ENCODE data around the gene SPDYE16. TPM values are rescaled to one million over a fixed set of nuclear protein-coding genes. Genes with fewer than 3 reads are reported as not detected.
"Not testable (repeated sequence)": the region's sequence is repeated elsewhere in the genome, so short reads cannot be mapped to it uniquely, and the experiment has no call there.

Gene SPDYE16
- total RNA-seq, 1 donor from 2014 or later, result not detected

DNA sequence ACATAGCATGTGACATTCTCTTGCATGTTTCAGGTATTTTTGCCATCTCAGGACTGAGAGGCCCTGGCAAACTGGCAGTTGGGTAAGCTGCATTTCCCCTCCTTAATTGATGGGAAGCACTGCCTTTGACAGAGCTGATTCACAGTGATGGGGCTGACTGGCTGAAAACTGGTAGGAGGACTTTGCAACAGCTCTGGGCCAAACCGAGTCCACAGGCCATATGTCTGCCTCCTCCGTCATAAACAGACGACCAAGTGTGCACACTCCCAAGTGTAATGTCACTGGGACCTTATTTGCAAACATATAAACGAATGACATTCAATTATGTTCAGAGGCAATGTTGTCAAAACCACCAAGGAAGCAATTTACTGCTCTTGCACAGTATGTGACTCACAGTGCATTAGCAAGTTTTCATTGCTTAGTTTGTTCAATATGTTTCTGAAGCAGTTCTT, 27.3 kb upstream of the SPDYE16 start:
- peaks cover 21% of the 10 kb centered on the region for H3K4me1 Mint-ChIP-seq (ENCODE audit: unreplicated experiment)
- peak overlapping the region; percentile 47 for H3K27ac Mint-ChIP-seq (ENCODE audit: unreplicated experiment)
- not testable (repeated sequence) for DNase-seq (ENCODE audit: extremely low spot score, unreplicated experiment); H3K4me3 Mint-ChIP-seq (ENCODE audit: unreplicated experiment); H3K9me3 Mint-ChIP-seq (ENCODE audit: unreplicated experiment); H3K27me3 Mint-ChIP-seq (ENCODE audit: unreplicated experiment)
- peaks cover 15% of the 10 kb centered on the region for H3K36me3 Mint-ChIP-seq (ENCODE audit: unreplicated experiment)

GRCh38 chr7:76568742-76569141, 25.6 kb upstream of the SPDYE16 start:
- H3K36me3 Mint-ChIP-seq (ENCODE audit: unreplicated experiment), result peaks cover 15% of the 10 kb centered on the region
- H3K9me3 Mint-ChIP-seq (ENCODE audit: unreplicated experiment); H3K27ac Mint-ChIP-seq (ENCODE audit: unreplicated experiment); H3K4me3 Mint-ChIP-seq (ENCODE audit: unreplicated experiment); H3K27me3 Mint-ChIP-seq (ENCODE audit: unreplicated experiment); DNase-seq (ENCODE audit: extremely low spot score, unreplicated experiment): not testable (repeated sequence)
- peaks cover 16% of the 10 kb centered on the region for H3K4me1 Mint-ChIP-seq (ENCODE audit: unreplicated experiment)

- not testable (repeated sequence) for H3K27me3 Mint-ChIP-seq (ENCODE audit: unreplicated experiment); DNase-seq (ENCODE audit: extremely low spot score, unreplicated experiment); H3K4me3 Mint-ChIP-seq (ENCODE audit: unreplicated experiment); H3K27ac Mint-ChIP-seq (ENCODE audit: unreplicated experiment); H3K9me3 Mint-ChIP-seq (ENCODE audit: unreplicated experiment)
- Mint-ChIP-seq H3K4me1 (ENCODE audit: unreplicated experiment) (peaks cover 16% of the 10 kb centered on the region), H3K36me3 (ENCODE audit: unreplicated experiment) (peaks cover 15% of the 10 kb centered on the region)
Observed at GRCh38 chr7:76567753-76568152, 24.7 kb upstream of the SPDYE16 start.

- H3K9me3 Mint-ChIP-seq (ENCODE audit: unreplicated experiment), result not testable (repeated sequence)
Observed at GRCh38 chr7:76567311-76567710, 24.2 kb upstream of the SPDYE16 start.

DNA sequence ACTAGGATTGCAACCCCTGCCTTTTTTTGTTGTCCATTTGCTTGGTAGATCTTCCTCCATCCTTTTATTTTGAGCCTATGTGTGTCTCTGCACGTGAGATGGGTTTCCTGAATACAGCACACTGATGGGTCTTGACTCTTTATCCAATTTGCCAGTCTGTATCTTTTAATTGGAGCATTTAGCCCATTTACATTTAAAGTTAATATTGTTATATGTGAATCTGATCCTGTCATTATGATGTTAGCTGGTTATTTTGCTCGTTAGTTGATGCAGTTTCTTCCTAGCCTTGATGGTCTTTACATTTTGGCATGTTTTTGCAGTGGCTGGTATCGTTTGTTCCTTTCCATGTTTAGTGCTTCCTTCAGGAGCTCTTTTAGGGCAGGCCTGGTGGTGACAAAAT, 21.9 kb upstream of the SPDYE16 start:
- H3K4me3 Mint-ChIP-seq (ENCODE audit: unreplicated experiment); H3K9me3 Mint-ChIP-seq (ENCODE audit: unreplicated experiment); H3K27me3 Mint-ChIP-seq (ENCODE audit: unreplicated experiment); DNase-seq (ENCODE audit: extremely low spot score, unreplicated experiment); H3K27ac Mint-ChIP-seq (ENCODE audit: unreplicated experiment): not testable (repeated sequence)
- Mint-ChIP-seq H3K36me3 (ENCODE audit: unreplicated experiment) (peaks cover 15% of the 10 kb centered on the region), H3K4me1 (ENCODE audit: unreplicated experiment) (peaks cover 11% of the 10 kb centered on the region)

More at GRCh38 chr7:76567311-76567710, 24.2 kb upstream of the SPDYE16 start:
- H3K36me3 Mint-ChIP-seq (ENCODE audit: unreplicated experiment), result peaks cover 15% of the 10 kb centered on the region
- H3K4me3 Mint-ChIP-seq (ENCODE audit: unreplicated experiment); DNase-seq (ENCODE audit: extremely low spot score, unreplicated experiment); H3K27ac Mint-ChIP-seq (ENCODE audit: unreplicated experiment); H3K27me3 Mint-ChIP-seq (ENCODE audit: unreplicated experiment): not testable (repeated sequence)
- H3K4me1 Mint-ChIP-seq (ENCODE audit: unreplicated experiment), result peaks cover 16% of the 10 kb centered on the region

- not testable (repeated sequence) for H3K27me3 Mint-ChIP-seq (ENCODE audit: unreplicated experiment); H3K9me3 Mint-ChIP-seq (ENCODE audit: unreplicated experiment); DNase-seq (ENCODE audit: extremely low spot score, unreplicated experiment); H3K4me1 Mint-ChIP-seq (ENCODE audit: unreplicated experiment); H3K4me3 Mint-ChIP-seq (ENCODE audit: unreplicated experiment); H3K27ac Mint-ChIP-seq (ENCODE audit: unreplicated experiment)
- peaks cover 15% of the 10 kb centered on the region for H3K36me3 Mint-ChIP-seq (ENCODE audit: unreplicated experiment)
Observed at GRCh38 chr7:76561342-76561741, 18.2 kb upstream of the SPDYE16 start.

GRCh38 chr7:76560157-76560556, 17.1 kb upstream of the SPDYE16 start:
- not testable (repeated sequence) for H3K4me1 Mint-ChIP-seq (ENCODE audit: unreplicated experiment); H3K27ac Mint-ChIP-seq (ENCODE audit: unreplicated experiment); H3K36me3 Mint-ChIP-seq (ENCODE audit: unreplicated experiment)

DNA sequence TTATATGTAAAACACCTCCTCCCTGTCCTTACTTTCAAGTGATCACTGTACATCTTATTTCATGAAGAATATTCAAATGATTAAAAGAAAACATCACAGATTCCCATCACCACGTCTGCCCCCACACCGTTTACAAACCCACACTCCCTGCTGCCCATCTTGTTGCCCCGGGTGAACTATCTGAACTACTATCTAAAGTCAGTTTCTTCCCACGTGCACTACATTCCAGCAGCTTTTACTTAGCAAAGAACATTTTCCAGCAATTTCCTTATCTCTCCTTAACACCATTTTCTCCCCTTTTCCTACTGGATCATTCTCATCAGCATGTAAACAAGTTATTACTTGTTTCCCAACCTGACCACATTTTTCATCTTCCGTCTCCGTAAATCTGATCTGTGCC, 16.6 kb upstream of the SPDYE16 start:
- not testable (repeated sequence) for H3K9me3 Mint-ChIP-seq (ENCODE audit: unreplicated experiment); H3K4me1 Mint-ChIP-seq (ENCODE audit: unreplicated experiment); H3K4me3 Mint-ChIP-seq (ENCODE audit: unreplicated experiment); H3K27me3 Mint-ChIP-seq (ENCODE audit: unreplicated experiment); DNase-seq (ENCODE audit: extremely low spot score, unreplicated experiment)
- Mint-ChIP-seq H3K27ac (ENCODE audit: unreplicated experiment) (peak overlapping the region; percentile 12), H3K36me3 (ENCODE audit: unreplicated experiment) (peaks cover 12% of the 10 kb centered on the region)

More at GRCh38 chr7:76560157-76560556, 17.1 kb upstream of the SPDYE16 start:
- not testable (repeated sequence) for DNase-seq (ENCODE audit: extremely low spot score, unreplicated experiment); H3K9me3 Mint-ChIP-seq (ENCODE audit: unreplicated experiment); H3K27me3 Mint-ChIP-seq (ENCODE audit: unreplicated experiment); H3K4me3 Mint-ChIP-seq (ENCODE audit: unreplicated experiment)

GRCh38 chr7:76551992-76552391, 8.9 kb upstream of the SPDYE16 start:
- H3K4me1 Mint-ChIP-seq (ENCODE audit: unreplicated experiment), result peaks cover 16% of the 10 kb centered on the region
- not testable (repeated sequence) for H3K27me3 Mint-ChIP-seq (ENCODE audit: unreplicated experiment); DNase-seq (ENCODE audit: extremely low spot score, unreplicated experiment); H3K27ac Mint-ChIP-seq (ENCODE audit: unreplicated experiment); H3K9me3 Mint-ChIP-seq (ENCODE audit: unreplicated experiment); H3K4me3 Mint-ChIP-seq (ENCODE audit: unreplicated experiment)
- peaks cover 16% of the 10 kb centered on the region for H3K36me3 Mint-ChIP-seq (ENCODE audit: unreplicated experiment)

DNA sequence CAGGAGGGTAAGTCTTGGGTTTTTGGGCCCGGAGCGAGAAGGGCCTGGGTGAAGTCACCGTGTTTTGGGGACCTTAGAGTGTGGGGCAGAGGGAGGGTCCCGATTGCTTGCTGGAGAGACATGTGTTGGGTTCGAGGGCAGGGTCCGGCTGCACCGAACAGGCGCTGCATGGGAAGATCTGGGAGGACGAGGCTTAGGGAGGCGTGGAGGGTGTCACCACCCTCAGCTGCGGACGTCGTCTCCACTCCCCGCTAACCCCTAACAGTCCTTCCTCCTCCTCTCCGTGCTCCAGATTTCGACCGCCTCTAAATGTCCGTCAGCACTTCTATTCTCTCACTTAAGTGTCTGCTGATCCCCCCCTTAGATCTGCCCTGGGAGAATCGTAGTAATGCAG, 6.8 kb upstream of the SPDYE16 start:
- DNase-seq (ENCODE audit: extremely low spot score, unreplicated experiment); H3K9me3 Mint-ChIP-seq (ENCODE audit: unreplicated experiment); H3K27me3 Mint-ChIP-seq (ENCODE audit: unreplicated experiment): not testable (repeated sequence)
- Mint-ChIP-seq H3K36me3 (ENCODE audit: unreplicated experiment) (peaks cover 10% of the 10 kb centered on the region), H3K27ac (ENCODE audit: unreplicated experiment) (peak overlapping the region; percentile 91), H3K4me3 (ENCODE audit: unreplicated experiment) (peak overlapping the region; percentile 90), H3K4me1 (ENCODE audit: unreplicated experiment) (peaks cover 15% of the 10 kb centered on the region)

- H3K36me3 Mint-ChIP-seq (ENCODE audit: unreplicated experiment); H3K9me3 Mint-ChIP-seq (ENCODE audit: unreplicated experiment); H3K27me3 Mint-ChIP-seq (ENCODE audit: unreplicated experiment): not testable (repeated sequence)
- Mint-ChIP-seq H3K4me3 (ENCODE audit: unreplicated experiment) (peak overlapping the region; percentile 90), H3K27ac (ENCODE audit: unreplicated experiment) (peak overlapping the region; percentile 91), H3K4me1 (ENCODE audit: unreplicated experiment) (peaks cover 14% of the 10 kb centered on the region)
- peak; percentile 94 for DNase-seq (ENCODE audit: extremely low spot score, unreplicated experiment)
Observed at GRCh38 chr7:76549025-76549854, 6.1 kb upstream of the SPDYE16 start.

GRCh38 chr7:76531643-76532042, 11.5 kb downstream of the SPDYE16 start:
- H3K27ac Mint-ChIP-seq (ENCODE audit: unreplicated experiment); DNase-seq (ENCODE audit: extremely low spot score, unreplicated experiment); H3K4me3 Mint-ChIP-seq (ENCODE audit: unreplicated experiment); H3K27me3 Mint-ChIP-seq (ENCODE audit: unreplicated experiment); H3K4me1 Mint-ChIP-seq (ENCODE audit: unreplicated experiment); H3K9me3 Mint-ChIP-seq (ENCODE audit: unreplicated experiment); H3K36me3 Mint-ChIP-seq (ENCODE audit: unreplicated experiment): not testable (repeated sequence)
